ENCODE data around the gene MPPE1.
A peak's percentile ranks its signal among the peaks of the same experiment; 100 is the strongest.
"Not testable (repeated sequence)": the region's sequence is repeated elsewhere in the genome, so short reads cannot be mapped to it uniquely, and the experiment has no call there.

Gene MPPE1

DNA sequence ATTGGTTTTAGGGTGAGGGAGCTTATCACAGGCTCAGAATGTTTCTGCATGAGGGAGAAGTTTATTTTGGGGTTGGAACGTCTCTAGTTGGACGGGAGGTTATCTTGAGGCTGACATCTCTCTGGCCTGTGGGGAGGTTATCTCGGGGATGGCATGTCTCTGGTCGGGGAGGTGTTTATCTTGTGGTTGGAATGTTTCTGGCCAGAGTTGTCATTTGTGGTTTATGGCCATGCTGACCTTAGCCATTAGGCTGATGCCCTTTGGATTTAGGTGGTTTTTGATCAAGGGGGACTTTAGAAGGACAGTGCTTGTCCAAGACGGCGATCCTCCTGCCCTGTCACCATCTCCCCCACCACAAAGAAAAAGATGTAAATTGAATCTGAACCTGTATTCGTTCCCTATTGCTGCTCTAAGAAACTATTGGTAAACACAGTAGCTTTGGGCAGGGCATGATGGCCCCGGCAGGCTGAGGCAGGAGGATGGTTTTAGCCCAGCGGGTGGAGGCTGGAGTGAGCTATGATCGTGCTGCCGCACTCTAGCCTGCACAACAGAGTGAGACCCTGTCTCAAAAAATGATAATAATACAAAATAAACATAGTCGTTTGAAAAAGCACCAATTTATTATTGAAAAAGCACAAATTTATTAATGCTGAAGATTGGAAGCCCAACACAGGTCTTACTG is 17.8 kb upstream of the MPPE1 start:
- no peak for DNase-seq (ENCODE audit: low read depth)

DNA sequence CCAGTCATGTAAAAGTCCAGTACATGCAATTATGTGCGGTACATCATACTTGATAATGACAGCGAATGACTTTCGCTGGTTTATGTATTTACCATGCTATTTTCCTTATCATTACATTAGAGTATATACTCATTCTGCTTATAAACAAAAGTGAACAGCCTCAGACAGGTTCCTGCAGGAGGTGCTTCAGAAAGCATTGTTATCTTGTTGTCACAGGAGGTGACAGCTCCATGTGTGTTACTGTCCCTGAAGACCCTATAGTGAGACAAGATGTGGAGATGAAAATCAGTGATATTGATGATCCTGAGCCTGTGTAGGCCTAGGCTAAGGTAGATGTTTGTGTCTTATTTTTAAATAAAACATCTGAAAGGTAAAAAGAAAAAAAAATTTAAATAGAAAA is 15.3 kb upstream of the MPPE1 start:
- DNase-seq (ENCODE audit: low read depth), result no peak

DNA sequence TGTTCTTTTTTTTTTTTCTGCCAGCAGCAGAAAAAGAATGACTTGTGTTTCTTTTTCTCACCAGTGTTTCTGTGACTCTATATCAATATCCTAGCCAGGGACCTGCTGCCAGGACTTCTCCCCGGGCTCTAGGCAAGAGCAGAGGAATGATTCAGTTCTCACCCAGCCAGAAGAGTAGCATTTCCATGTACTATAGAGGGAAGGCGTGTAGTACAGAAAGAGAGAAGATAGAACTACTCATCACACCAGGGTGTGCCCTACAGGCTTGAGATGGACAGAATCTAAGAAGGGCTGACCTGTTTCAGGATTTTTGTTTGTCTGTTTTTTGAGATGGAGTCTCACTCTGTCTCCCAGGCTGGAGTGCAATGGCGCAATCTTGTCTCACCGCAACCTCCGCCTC is 11.4 kb upstream of the MPPE1 start:
- not testable (repeated sequence) for DNase-seq (ENCODE audit: low read depth)

DNA sequence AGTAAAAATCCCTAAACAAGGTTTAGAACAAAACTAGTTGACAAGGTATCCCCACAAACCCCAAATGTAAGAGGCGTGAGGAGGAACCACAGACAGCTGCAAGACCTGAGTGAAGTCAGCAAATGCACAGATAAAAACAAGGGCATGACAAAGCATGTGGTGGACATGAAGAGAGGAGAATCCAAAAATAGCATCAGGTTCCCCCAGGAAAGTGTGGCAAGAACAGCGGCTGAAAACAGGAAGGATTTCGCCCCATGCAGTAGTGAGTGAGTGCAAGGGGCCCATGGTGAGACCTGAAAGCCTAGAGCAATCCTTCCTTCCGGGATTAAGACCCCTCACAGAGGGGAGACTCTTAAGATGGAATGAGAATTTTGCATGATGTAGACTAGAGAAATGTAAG is 8.8 kb upstream of the MPPE1 start:
- not testable (repeated sequence) for DNase-seq (ENCODE audit: low read depth)

DNA sequence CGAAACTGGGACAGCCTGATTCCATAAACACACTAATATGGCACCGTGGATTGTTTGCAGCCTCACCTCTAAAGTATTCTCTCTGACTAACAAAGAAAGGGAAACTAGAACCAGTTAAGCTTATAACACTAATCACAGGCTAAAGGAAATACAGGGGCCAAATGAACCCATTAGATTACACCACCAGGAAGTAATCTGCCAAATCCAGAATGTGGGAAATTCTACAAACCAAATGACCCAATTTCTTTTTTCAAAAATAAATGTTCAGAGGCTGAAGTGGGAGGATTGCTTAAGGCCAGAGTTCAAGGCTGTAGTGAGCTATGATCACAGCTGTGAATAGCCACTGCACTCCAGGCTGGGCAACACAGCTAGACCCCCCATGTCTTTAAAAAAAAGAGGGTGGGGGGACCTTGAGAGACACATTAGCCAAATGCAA is 1.5 kb upstream of the MPPE1 start:
- DNase-seq (ENCODE audit: low read depth), result no peak

DNA sequence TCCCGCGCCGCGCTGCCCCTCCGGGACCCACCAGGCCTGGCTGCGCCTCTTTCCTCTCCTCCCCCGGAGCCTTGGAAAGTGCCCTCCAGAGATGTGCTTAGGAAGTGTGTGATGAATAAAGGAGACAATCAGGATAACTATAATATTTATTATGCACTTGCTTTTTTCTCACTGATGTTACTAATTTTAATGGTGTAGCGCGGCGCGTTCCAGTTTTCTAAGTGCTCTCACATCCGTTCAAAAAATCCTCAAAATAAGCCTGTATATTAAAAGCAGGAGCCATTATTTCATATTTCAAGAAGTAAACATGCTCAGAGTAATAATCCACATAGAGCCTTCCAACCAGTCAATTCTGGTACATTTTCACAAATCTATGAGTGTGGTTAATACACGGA is 941 bp upstream of the MPPE1 start:
- peak; percentile 17 for DNase-seq (ENCODE audit: low read depth)

DNA sequence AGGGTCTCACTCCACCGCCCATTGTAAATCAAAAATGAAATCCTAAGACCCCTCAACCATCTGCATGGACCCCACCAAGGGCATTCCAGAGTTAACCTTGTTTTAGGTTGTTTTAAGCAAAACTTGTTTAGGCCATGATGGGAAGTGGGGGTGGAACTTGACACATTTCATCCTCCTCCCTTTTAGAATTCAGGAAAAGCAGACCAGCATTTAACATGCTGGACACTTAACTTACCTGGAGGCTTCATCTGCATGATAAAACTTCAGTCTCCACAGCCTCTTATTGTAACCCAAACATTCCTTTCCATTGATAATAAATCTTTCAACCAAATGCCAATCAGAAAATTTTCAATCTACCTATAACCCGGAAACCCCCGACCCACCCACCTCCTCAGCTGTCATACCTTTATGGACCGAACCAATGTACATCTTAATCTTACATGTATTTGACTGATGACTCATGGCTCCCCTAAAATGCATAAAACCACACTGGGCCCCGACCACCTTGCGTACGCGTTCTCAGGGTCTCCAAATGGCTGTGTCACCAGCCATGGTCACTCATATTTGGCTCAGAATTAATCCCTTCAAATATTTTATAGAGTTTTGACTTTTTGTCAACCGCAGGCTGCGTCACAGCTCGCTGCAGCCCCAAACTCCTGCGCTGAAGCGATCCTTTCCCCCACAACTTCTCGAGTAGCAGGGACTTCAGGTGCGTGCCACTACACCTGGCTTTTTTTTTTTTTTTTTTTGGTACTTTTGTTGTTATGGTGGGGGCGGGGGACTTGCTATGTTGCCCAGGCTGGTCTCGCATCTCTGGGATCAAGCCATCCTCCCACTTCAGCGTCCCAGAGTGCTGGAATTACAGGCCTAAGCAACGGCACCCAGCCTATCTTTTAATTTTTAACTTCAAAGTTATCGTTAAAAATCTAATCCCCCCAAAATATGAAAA is 917 bp downstream of the MPPE1 start:
- DNase-seq (ENCODE audit: low read depth), result no peak

DNA sequence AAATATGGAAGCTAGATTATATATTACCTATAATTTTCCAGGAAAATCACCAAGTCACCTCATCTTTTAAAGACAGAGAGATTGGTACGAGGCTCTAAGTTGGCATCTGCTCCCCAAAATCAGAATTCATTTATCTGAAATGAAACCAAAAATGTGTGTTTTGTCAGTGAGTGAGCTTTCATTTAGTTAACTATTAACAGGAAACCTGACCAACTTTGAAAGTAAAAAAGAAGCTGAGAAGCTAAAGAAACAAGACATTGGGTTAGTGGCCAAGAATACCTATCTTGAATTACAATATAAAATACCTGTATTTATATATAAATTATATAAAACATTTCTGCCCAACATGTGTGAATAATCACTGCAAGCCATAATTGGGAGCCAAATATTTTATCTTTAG is 1.9 kb downstream of the MPPE1 start:
- no peak for DNase-seq (ENCODE audit: low read depth)

DNA sequence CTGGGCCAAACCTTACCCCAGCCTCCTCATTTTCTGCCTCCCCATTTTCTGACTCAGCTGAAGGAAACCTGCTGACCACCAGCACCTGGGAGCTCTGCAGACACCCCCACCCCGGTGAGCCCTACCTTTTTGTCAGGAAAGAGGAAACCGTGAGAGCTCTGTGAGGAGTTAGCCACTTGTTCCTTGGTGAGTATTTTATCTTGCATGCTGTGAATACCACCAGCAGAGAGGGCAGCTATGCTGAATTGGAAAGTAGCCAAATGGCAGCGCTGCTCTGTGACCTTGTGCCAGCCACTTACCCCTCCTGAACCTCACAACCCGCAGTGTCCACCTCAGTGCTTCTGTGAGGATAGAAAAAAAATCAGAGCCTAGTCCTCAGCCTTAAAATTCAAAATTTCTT is 2.5 kb downstream of the MPPE1 start:
- DNase-seq (ENCODE audit: low read depth), result no peak

DNA sequence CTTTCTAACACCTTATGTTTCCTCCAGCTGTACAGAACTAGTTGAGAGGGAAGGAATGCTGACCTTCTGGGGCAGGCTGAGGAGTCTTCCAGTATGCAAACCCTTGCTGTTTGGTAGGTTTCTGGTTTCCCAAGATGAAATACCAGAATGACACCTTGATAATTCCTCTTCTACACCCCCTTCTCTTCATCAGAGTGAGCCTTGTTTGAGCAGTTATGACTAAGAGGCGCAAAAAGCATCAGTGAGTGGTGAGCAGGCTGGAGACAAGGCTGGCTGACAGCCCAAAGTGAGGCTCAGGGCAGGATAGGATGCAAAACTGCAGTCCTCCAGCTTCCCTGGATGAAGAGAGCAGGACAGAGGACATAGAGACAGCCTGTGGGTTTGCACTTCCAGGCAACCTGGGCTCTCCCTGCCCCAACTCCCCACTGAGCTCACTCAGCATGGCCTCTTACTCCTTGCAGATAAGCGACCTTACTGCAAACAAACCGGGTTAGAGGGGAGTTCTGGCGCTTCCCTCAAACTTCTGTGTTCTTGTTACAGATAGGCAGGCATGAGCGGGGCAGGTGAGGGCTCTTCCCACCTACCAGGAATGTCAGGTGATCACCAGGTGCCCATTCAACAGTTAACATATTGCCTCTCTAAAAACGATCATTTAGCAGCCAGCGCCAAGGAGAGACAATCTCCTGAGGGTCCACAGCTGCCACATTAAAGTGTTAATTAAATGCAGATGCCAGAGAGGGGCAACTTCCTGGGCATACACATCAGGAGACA is 5.4 kb downstream of the MPPE1 start:
- no peak for DNase-seq (ENCODE audit: low read depth)

DNA sequence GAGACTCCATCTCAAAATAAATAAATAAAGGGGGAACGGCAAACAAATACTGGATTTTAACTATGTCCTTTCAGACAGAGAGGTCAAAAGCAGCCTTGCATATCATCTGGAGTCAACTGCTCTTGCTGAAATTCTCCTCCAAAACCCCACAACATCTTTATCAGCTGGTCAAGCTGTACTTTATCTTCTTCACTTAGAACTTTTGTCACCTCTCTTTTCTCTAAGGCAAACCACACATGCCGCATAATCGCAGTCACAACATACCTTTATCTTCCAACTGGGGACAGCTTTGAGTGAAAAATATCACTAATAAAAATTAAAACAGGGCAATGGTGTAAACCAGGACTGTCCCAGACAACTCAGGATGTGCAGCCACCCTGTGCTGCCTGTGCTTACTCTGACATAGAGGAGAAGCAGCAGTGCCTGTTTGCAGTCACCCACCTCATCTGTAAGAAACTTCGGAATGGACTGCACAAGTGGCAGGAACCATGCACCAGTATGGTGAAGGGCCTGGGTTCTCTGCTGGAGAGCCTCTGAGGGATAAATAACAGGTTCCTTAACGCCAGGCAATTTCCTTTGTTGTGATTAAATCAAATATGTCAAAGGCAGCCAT is 6.2 kb downstream of the MPPE1 start:
- no peak for DNase-seq (ENCODE audit: low read depth)

DNA sequence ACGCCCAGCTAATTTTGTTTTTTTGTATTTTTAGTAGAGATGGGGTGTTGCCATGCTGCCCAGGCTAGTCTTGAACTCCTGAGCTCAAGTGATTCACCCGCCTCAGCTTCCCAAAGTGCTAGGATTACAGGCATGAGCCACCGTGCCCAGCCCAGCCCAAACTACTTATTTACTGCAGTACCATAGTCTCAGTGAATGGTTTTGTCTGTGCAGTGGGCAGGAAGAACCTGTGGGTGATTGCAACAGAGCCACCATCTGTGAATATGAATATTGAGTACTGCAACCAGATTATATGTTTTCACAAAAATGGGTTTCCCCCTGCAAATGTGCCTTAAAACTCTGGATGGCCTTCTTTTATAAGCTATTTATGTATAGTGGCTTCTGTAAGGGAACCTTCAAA is 9.1 kb downstream of the MPPE1 start:
- DNase-seq (ENCODE audit: low read depth), result no peak

DNA sequence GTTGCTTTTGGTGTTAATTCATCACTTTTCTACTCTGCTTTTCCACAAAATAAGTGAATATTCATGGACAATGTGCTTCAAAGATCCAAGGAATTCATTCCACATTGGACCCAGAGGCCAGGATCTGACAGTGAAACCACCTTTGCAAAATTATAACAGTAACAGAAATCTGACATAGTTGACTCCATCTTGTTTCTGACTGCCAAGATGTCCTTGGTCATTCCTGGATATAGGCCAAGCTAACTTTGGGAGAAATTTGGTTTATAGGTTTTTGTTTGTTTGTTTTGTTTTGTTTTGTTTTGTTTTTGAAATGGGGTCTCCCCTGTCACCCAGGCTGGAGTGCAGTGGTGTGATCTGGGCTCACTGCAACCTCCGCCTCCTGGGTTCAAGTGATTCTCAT is 10.3 kb downstream of the MPPE1 start:
- no peak for DNase-seq (ENCODE audit: low read depth)

DNA sequence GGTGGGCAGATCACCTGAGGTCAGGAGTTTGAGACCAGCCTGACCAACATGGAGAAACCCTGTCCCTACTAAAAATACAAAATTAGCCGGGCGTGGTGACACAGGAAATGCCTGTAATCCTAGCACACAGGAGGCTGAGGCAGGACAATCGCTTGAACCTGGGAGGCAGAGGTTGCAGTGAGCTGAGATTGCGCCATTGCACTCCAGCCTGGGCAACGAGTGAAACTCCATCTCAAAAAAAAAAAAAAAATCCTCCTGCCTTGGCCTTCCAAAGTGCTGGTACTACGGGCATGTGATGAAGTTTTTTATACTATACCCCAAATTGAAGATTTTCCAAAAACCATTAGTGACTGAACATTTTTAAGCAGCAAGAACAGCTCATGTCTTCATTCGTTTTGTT is 15.7 kb downstream of the MPPE1 start:
- not testable (repeated sequence) for DNase-seq (ENCODE audit: low read depth)

DNA sequence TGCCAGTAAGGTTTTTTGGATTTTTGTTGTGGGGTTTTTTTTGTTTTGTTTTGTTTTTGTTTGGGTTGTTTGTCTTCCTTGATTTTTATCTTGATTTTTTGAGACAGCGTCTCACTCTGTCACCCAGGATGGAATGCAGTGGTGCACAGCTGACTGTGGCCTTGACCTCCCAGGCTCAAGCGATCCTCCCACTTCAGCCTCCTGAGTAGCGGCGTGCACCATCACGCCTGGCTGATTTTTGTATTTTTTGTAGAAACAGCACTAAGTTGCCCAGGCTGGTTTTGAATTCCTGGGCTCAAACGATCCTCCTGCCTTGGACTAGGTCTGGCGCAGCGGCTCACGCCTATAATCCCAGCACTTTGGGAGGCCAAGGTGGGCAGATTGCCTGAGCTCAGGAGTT is 16.4 kb downstream of the MPPE1 start:
- no peak for DNase-seq (ENCODE audit: low read depth)

DNA sequence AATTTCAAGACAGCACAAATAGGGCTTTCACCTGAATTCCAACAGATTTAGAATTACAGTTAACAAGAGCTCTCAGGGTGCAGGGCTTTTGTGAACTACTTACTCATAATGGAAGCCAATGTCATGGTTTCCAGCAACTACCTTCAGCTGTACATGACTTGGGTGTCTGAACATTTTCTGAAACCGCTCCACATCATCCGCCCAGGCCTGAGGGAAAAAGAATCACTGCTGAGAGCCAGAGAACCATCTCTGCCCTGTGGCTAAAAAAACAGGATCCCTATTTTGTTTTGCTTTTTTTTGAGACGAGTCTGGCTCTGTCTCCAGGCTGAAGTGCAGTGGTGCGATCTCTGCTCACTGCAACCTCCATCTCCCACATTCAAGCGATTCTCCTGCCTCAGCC is 18.8 kb downstream of the MPPE1 start:
- DNase-seq (ENCODE audit: low read depth), result no peak

DNA sequence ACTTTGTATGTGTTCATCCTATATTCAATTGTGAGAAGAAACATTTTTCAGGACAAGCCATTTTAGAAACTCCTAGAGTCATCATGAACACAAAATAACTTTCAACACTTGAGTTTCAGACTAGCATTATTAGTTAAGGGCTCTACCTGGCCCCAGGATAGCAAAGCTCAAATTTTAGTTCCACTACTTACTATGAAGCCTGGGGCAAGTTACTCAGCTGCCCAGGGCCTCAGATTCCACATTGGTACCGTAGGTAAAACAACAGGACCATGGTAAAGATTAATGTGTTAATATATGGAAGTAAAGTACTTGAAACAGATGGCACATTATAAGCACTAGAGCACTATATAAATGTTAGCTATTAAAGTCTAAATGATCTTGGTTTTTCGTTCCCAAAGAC is 19.4 kb downstream of the MPPE1 start:
- DNase-seq (ENCODE audit: low read depth), result no peak

DNA sequence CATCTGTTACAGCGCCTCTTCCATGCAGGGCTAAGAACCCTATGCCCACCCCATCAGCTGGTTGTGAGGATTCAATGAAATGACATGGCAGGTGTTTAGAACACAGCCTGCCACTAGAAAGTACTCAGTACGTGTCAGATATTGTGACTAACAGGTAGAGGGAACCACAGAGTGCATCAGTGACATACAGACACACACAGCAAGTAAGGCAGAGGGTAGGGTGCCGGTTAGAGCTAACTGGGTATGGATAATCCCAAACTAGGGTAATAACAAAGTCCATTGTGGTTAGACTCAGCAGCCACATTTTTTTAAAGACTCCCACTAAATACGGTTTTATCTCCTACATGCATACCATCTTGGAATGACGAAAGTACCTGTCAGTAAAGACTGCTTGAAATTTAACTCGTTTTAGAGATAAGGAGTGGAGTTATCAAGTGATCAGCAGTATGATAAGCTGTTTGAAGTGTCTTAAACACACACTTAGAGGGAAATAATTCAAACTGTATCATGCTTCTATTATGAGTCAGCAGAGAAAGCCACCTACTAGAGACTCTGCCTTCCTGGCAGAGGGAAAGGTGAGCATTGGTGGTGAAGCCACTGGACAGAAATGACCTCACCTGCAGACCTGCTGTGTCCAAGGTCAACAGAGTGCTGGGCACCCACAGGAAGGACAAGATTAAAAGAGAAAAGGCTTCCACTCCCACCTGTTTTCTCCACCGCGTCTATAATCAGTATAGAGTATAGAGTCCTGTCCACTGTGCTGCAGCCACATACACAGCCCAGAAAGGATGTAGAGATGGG is 20.6 kb downstream of the MPPE1 start:
- no peak for DNase-seq (ENCODE audit: low read depth)

DNA sequence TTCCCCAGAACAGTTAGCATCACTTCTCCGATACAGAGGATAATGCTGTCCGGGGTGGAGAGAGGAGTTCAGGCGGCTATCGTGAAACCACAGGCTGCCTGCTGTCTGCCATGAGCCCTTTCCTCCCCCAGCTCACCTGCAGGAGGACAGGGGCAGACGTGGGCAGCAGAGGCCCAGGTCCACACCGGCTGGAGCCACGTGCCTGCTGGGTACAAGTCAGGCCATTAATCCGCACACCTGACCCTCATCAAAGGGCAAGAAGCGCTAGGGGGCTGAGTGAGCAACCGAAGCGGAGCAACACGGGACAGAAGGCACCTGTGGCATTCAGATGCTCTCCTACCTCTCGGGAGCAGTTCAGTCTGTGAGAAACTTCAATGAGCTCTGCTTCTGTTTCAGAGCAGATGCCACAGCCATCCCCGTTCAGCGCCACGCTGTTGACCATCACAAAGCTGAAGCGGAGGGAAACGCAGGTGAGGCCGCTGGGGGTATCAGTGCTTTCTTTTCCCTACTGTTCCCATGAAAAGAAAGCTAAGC is 21.5 kb downstream of the MPPE1 start:
- no peak for DNase-seq (ENCODE audit: low read depth)

DNA sequence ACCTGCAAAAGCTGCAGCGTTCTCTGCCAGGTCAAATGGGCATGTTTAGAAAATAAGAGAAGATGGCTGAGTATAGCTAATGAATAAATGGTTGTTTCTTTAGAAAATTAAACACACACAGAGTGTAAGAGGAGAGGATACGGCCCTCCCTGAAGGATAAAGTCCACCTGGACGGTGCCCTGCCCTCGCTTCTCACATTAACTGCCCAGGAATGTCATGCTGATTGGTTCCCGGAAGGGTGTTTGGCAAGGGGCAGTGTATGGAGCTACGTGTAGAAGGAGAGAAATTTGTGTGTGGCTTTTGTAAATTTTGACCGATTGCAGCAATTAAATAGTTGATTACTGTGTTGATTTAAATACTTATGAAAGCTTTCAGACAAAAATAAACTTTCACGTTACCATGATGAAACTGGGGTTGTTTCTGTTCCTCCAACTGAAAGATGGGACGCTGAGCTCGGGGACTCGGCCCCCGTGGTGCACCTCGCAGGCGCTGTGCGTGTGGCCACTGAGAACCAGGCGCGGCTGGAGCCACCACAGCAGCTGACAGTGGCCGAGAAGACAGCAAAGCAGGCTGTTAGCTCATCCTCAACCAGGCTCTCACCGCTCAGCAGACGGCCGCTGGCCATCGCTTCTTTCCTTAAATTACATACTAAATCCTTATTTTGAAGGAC is 22.7 kb downstream of the MPPE1 start:
- no peak for DNase-seq (ENCODE audit: low read depth)
